ENCODE data around the gene SLC16A11. TPM values are rescaled to one million over a fixed set of nuclear protein-coding genes. Genes with fewer than 3 reads are reported as not detected.
"Not testable (repeated sequence)": the region's sequence is repeated elsewhere in the genome, so short reads cannot be mapped to it uniquely, and the experiment has no call there.

SLC16A11 gene, protein sequence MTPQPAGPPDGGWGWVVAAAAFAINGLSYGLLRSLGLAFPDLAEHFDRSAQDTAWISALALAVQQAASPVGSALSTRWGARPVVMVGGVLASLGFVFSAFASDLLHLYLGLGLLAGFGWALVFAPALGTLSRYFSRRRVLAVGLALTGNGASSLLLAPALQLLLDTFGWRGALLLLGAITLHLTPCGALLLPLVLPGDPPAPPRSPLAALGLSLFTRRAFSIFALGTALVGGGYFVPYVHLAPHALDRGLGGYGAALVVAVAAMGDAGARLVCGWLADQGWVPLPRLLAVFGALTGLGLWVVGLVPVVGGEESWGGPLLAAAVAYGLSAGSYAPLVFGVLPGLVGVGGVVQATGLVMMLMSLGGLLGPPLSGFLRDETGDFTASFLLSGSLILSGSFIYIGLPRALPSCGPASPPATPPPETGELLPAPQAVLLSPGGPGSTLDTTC
- polyA plus RNA-seq (2013, experiment 1 of 2) = 0.04 TPM
- 0.03 TPM for polyA plus RNA-seq (2013, experiment 2 of 2)

GRCh38 chr17:7043497-7044198, at the start of gene SLC16A11:
Gene SLC16A11 (minus strand): TSS chr17:7044092. CDS start chr17:7043513, 579 bp downstream.
- Histone ChIP-seq H3K27ac (replicated peaks; ENCODE audit: low read length) (no peak within 1 kb of the TSS), H4K91ac (ENCODE audit: low read depth, low read length, poor library complexity) (no peak within 1 kb of the TSS), H3K9me3 (replicated peaks in 1 of 2; ENCODE audit: control insufficient read depth in 2 of 2, insufficient read depth in 1 of 2, low read depth in 1 of 2, low read length in 2 of 2) (peaks cover 0 to 6% of the 10 kb centered on the region in 2 donors), H3K4me2 (ENCODE audit: insufficient read depth, low read length, poor library complexity, severe bottlenecking) (peak within 1 kb of the TSS; percentile 83), H3K4me1 (ENCODE audit: control insufficient read depth in 2 of 2, insufficient read depth in 1 of 2, low read depth in 1 of 2, low read length in 2 of 2) (peaks cover 13 to 24% of the 10 kb centered on the region in 2 donors), H3K27me3 (ENCODE audit: control insufficient read depth in 3 of 3, insufficient read depth in 3 of 3, low read depth in 1 of 3, low read length in 3 of 3) (peaks cover 0 to 45% (median 21%) of the 10 kb centered on the region in 3 experiments), H4K8ac (ENCODE audit: low read depth, low read length) (peak within 1 kb of the TSS; percentile 86), H2BK5ac (ENCODE audit: low read length) (peak within 1 kb of the TSS; percentile 39), H3K36me3 (replicated peaks in 1 of 2; ENCODE audit: control insufficient read depth in 2 of 2, insufficient read depth in 2 of 2, low read length in 2 of 2) (no peaks in the 10 kb centered on the region), H2BK120ac (ENCODE audit: low read depth, low read length) (no peak within 1 kb of the TSS), H3K9ac (ENCODE audit: low read depth, low read length, poor library complexity) (peak within 1 kb of the TSS; percentile 70), H2AFZ (ENCODE audit: low read length) (peak within 1 kb of the TSS; percentile 76), H3K18ac (ENCODE audit: low read length) (peak within 1 kb of the TSS; percentile 90), H2BK15ac (ENCODE audit: low read length) (peak within 1 kb of the TSS; percentile 77), H3K79me1 (ENCODE audit: low read depth, low read length) (peaks cover 3% of the 10 kb centered on the region), H3K4me3 (ENCODE audit: low read length in 2 of 2) (peak within 1 kb of the TSS in 1 of 2 donors; percentile 71), H3K23ac (ENCODE audit: low read depth, low read length, poor library complexity) (peak within 1 kb of the TSS; percentile 97), H3K4ac (ENCODE audit: low read length) (no peak within 1 kb of the TSS), H2BK12ac (ENCODE audit: low read length) (peak within 1 kb of the TSS; percentile 41), H3K14ac (ENCODE audit: low read length) (peak within 1 kb of the TSS; percentile 71), H2AK5ac (ENCODE audit: low read depth, low read length) (peak within 1 kb of the TSS; percentile 96)
- no peak for DNase-seq (ENCODE audit: low spot score)
- no CpG with 5 or more reads among the region's 58 CpGs for WGBS, 2 donors (ENCODE audit: extremely low coverage in 2 of 2, insufficient read length in 2 of 2, insufficient replicate concordance in 1 of 2)

- H3K36me3 ChIP-seq (replicated peaks in 1 of 2; ENCODE audit: control insufficient read depth in 2 of 2, insufficient read depth in 2 of 2, low read length in 2 of 2); H2BK15ac ChIP-seq (ENCODE audit: low read length); H2BK120ac ChIP-seq (ENCODE audit: low read depth, low read length); H3K4me3 ChIP-seq (ENCODE audit: low read length in 2 of 2); H3K9me3 ChIP-seq (replicated peaks in 1 of 2; ENCODE audit: control insufficient read depth in 2 of 2, insufficient read depth in 1 of 2, low read depth in 1 of 2, low read length in 2 of 2); H2AK5ac ChIP-seq (ENCODE audit: low read depth, low read length); H3K4me1 ChIP-seq (ENCODE audit: control insufficient read depth in 2 of 2, insufficient read depth in 1 of 2, low read depth in 1 of 2, low read length in 2 of 2); H3K23ac ChIP-seq (ENCODE audit: low read depth, low read length, poor library complexity); H4K91ac ChIP-seq (ENCODE audit: low read depth, low read length, poor library complexity); DNase-seq (ENCODE audit: low spot score); H3K18ac ChIP-seq (ENCODE audit: low read length); H3K4me2 ChIP-seq (ENCODE audit: insufficient read depth, low read length, poor library complexity, severe bottlenecking); H2BK12ac ChIP-seq (ENCODE audit: low read length); H3K79me1 ChIP-seq (ENCODE audit: low read depth, low read length); H3K14ac ChIP-seq (ENCODE audit: low read length); H3K4ac ChIP-seq (ENCODE audit: low read length); H4K8ac ChIP-seq (ENCODE audit: low read depth, low read length); H3K9ac ChIP-seq (ENCODE audit: low read depth, low read length, poor library complexity); H3K27ac ChIP-seq (replicated peaks; ENCODE audit: low read length); H2BK5ac ChIP-seq (ENCODE audit: low read length): not testable (repeated sequence)
- peak overlapping the region; percentile 59 for H2AFZ ChIP-seq (ENCODE audit: low read length)
- WGBS, 2 donors (ENCODE audit: extremely low coverage in 2 of 2, insufficient read length in 2 of 2, insufficient replicate concordance in 1 of 2) = no CpG with 5 or more reads among the region's 28 CpGs
- H3K27me3 ChIP-seq (ENCODE audit: control insufficient read depth in 3 of 3, insufficient read depth in 3 of 3, low read depth in 1 of 3, low read length in 3 of 3) = peaks cover 0 to 13% (median 0%) of the 10 kb centered on the region in 3 experiments
Observed at GRCh38 chr17:7091311-7092005, 47.6 kb upstream of the SLC16A11 start.

- H4K8ac ChIP-seq (ENCODE audit: low read depth, low read length); H3K27ac ChIP-seq (replicated peaks; ENCODE audit: low read length); H3K18ac ChIP-seq (ENCODE audit: low read length); H2BK120ac ChIP-seq (ENCODE audit: low read depth, low read length); H2AK5ac ChIP-seq (ENCODE audit: low read depth, low read length); H3K9me3 ChIP-seq (replicated peaks in 1 of 2; ENCODE audit: control insufficient read depth in 2 of 2, insufficient read depth in 1 of 2, low read depth in 1 of 2, low read length in 2 of 2); H3K4me2 ChIP-seq (ENCODE audit: insufficient read depth, low read length, poor library complexity, severe bottlenecking); H3K4me3 ChIP-seq (ENCODE audit: low read length in 2 of 2); H3K9ac ChIP-seq (ENCODE audit: low read depth, low read length, poor library complexity); H3K4me1 ChIP-seq (ENCODE audit: control insufficient read depth in 2 of 2, insufficient read depth in 1 of 2, low read depth in 1 of 2, low read length in 2 of 2); H2AFZ ChIP-seq (ENCODE audit: low read length); DNase-seq (ENCODE audit: low spot score); H3K79me1 ChIP-seq (ENCODE audit: low read depth, low read length); H2BK15ac ChIP-seq (ENCODE audit: low read length); H3K14ac ChIP-seq (ENCODE audit: low read length); H3K23ac ChIP-seq (ENCODE audit: low read depth, low read length, poor library complexity); H3K4ac ChIP-seq (ENCODE audit: low read length); H2BK12ac ChIP-seq (ENCODE audit: low read length); H2BK5ac ChIP-seq (ENCODE audit: low read length); H3K27me3 ChIP-seq (ENCODE audit: control insufficient read depth in 3 of 3, insufficient read depth in 3 of 3, low read depth in 1 of 3, low read length in 3 of 3); H4K91ac ChIP-seq (ENCODE audit: low read depth, low read length, poor library complexity); H3K36me3 ChIP-seq (replicated peaks in 1 of 2; ENCODE audit: control insufficient read depth in 2 of 2, insufficient read depth in 2 of 2, low read length in 2 of 2): not testable (repeated sequence)
- no CpG with 5 or more reads among the region's 6 CpGs for WGBS, 2 donors (ENCODE audit: extremely low coverage in 2 of 2, insufficient read length in 2 of 2, insufficient replicate concordance in 1 of 2)
Observed at GRCh38 chr17:7089570-7089969, 45.7 kb upstream of the SLC16A11 start.
